Mucosa of descending colon (tissue), 3 donors: Measurements from ENCODE around the gene TMEM245. TPM values are rescaled to one million over a fixed set of nuclear protein-coding genes. Genes with fewer than 3 reads are reported as not detected.

ENCODE experiments used
- ATAC-seq: fragments of 200-7000 bp; cut with Tn5 transposase; one replicate; pipeline ENCODE4 v1.9.1; 2020; ENCODE audit warnings: mild to moderate bottlenecking, moderate library complexity
- DNase-seq, 3 donors: peaks; one replicate each; pipeline ENCODE4 v3.0.0-alpha.2; 2020
- H3K36me3 ChIP-seq: fragments of 200-600 bp; one replicate; pipeline ENCODE4 v1.8.0; 2021; ENCODE audit warnings: low read depth, mild to moderate bottlenecking
- H3K4me1 ChIP-seq: fragments of 200-600 bp; one replicate; pipeline ENCODE4 v1.8.0; 2021; ENCODE audit warnings: low read depth, mild to moderate bottlenecking
- H3K4me3 ChIP-seq: fragments of 200-600 bp; one replicate; pipeline ENCODE4 v1.8.0; 2021; ENCODE audit warnings: mild to moderate bottlenecking
- H3K9me3 ChIP-seq: fragments of 200-600 bp; one replicate; pipeline ENCODE4 v1.8.0; 2021; ENCODE audit warnings: mild to moderate bottlenecking
- CTCF ChIP-seq: fragments of 200-600 bp; IDR thresholded peaks from one replicate; pipeline ENCODE4 v1.8.0; 2022; ENCODE audit warnings: antibody characterized with exemption, mild to moderate bottlenecking
- intact Hi-C, 2 donors: fragments of 100-400 bp; cut with DNase I in 1 of 2; cut with micrococcal nuclease in 1 of 2; formaldehyde crosslinking; loops; one replicate each; pipeline versions ENCODE4 v1.11.0 to v1.11.1; 2022; cut with DNase I, micrococcal nuclease
- total RNA-seq, 3 donors: library from RNA; stranded (reverse); fragmentation: NEBNext Ultra II Directional in 2 of 3; extraction: Animal tissue kit (Norgen Biotek cat#: 25700) in 2 of 3; gene quantifications; one replicate each; pipeline versions ENCODE4 v1.2.1 to v1.2.4, GENCODE V29; 2021 to 2023
- donor health status: DM: no; HTN: no; CAD: no; lungs with moderate emphysema.
- donor health status: DM: no; HTN: no; CAD: no.
- donor health status: DM: no; HTN: yes; CAD: no.

The TMEM245 gene
- total RNA-seq, 3 donors from 2014 or later = 26.3 to 72.8 (median 33.6) TPM

- peaks cover 8% of the 10 kb centered on the region for H3K4me1 ChIP-seq
- H3K36me3 ChIP-seq = peaks cover 3% of the 10 kb centered on the region
- no peaks in the 10 kb centered on the region for H3K9me3 ChIP-seq
- no peak for DNase-seq
- intact Hi-C loops = no loop called here
- ATAC-seq = no peak
- no peak for TF ChIP-seq CTCF
- no peak overlapping the region for H3K4me3 ChIP-seq
These were observed 35.8 kb downstream of the TMEM245 start for GRCh38 chr9:109083813-109084405.

- no peak overlapping the region for H3K4me3 ChIP-seq
- no peak for DNase-seq
- ATAC-seq = no peak
- H3K36me3 ChIP-seq = peaks cover 6% of the 10 kb centered on the region
- peaks cover 8% of the 10 kb centered on the region for H3K4me1 ChIP-seq
- TF ChIP-seq CTCF = no peak
- intact Hi-C loops = no loop called here
- H3K9me3 ChIP-seq = no peaks in the 10 kb centered on the region
These were observed 36.6 kb downstream of the TMEM245 start for GRCh38 chr9:109083141-109083540.

- DNase-seq (no peak), ATAC-seq (peak; percentile 29)
- Histone ChIP-seq H3K9me3 (no peaks in the 10 kb centered on the region), H3K4me3 (no peak overlapping the region), H3K36me3 (peaks cover 6% of the 10 kb centered on the region), H3K4me1 (peaks cover 8% of the 10 kb centered on the region)
- intact Hi-C loops = no loop called here
- no peak for TF ChIP-seq CTCF
These were observed 37.6 kb downstream of the TMEM245 start for GRCh38 chr9:109082091-109082620.

GRCh38 chr9:109074236-109074889 lies 45.4 kb downstream of the TMEM245 start:
- no peak for TF ChIP-seq CTCF
- Histone ChIP-seq H3K4me1 (no peaks in the 10 kb centered on the region), H3K36me3 (peaks cover 3% of the 10 kb centered on the region), H3K9me3 (no peaks in the 10 kb centered on the region), H3K4me3 (no peak overlapping the region)
- ATAC-seq (no peak), DNase-seq (no peak)
- intact Hi-C loops = no loop called here

- no peak overlapping the region for H3K4me3 ChIP-seq
- TF ChIP-seq CTCF = no peak
- no peaks in the 10 kb centered on the region for H3K9me3 ChIP-seq
- no peaks in the 10 kb centered on the region for H3K36me3 ChIP-seq
- ATAC-seq = no peak
- H3K4me1 ChIP-seq = peaks cover 3% of the 10 kb centered on the region
- intact Hi-C loops = no loop called here
- DNase-seq = no peak
These were observed 46.8 kb downstream of the TMEM245 start for GRCh38 chr9:109072821-109073435.
